Lung (tissue), 12 donors: ENCODE data around the gene EIF4E3. TPM values are rescaled to one million over a fixed set of nuclear protein-coding genes. Genes with fewer than 3 reads are reported as not detected.

ENCODE experiments used
- ATAC-seq: fragments of 200-7000 bp; cut with Tn5 transposase; one replicate; pipeline ENCODE4 v1.9.1; 2020; ENCODE audit warnings: moderate number of reproducible peaks; ENCODE audit not compliant: insufficient read depth, low FRiP score
- DNase-seq, 3 donors: peaks; one replicate each; pipeline ENCODE4 v3.0.0-alpha.2; 2013 to 2017
- H3K27ac ChIP-seq, 2 donors: one replicate each; pipeline ENCODE4 v1.5.1; 2013; ENCODE audit warnings: mild to moderate bottlenecking in 2 of 2, moderate library complexity in 2 of 2, control low read depth in 1 of 2, inconsistent platforms in 1 of 2, low read depth in 1 of 2, low read length in 1 of 2
- H3K27me3 ChIP-seq, 3 donors: one replicate each; pipeline ENCODE4 v1.5.1; 2013; ENCODE audit warnings: low read length in 2 of 3; ENCODE audit not compliant: control insufficient read depth in 3 of 3, insufficient read depth in 3 of 3
- H3K36me3 ChIP-seq, 4 donors: one replicate each; pipeline ENCODE4 v1.5.1; 2013; ENCODE audit warnings: low read length in 4 of 4, mild to moderate bottlenecking in 1 of 4, moderate library complexity in 1 of 4; ENCODE audit not compliant: control insufficient read depth in 4 of 4, insufficient read depth in 4 of 4
- H3K4me1 ChIP-seq, 5 donors: one replicate each; pipeline ENCODE4 v1.5.1; 2013; ENCODE audit warnings: low read length in 5 of 5, mild to moderate bottlenecking in 2 of 5, moderate library complexity in 1 of 5; ENCODE audit not compliant: control insufficient read depth in 5 of 5, insufficient read depth in 5 of 5
- H3K4me3 ChIP-seq: one replicate; pipeline ENCODE4 v1.5.1; 2013; ENCODE audit warnings: mild to moderate bottlenecking, control low read depth, moderate library complexity
- H3K9ac ChIP-seq, 2 donors: one replicate each; pipeline ENCODE4 v1.5.1; 2013; ENCODE audit warnings: low read length in 2 of 2, control low read depth in 1 of 2; ENCODE audit not compliant: insufficient read depth in 1 of 2
- H3K9me3 ChIP-seq, 4 donors: one replicate each; pipeline ENCODE4 v1.5.1; 2013; ENCODE audit warnings: low read length in 3 of 4, mild to moderate bottlenecking in 1 of 4, moderate library complexity in 1 of 4; ENCODE audit not compliant: control insufficient read depth in 4 of 4, insufficient read depth in 3 of 4
- WGBS, 2 donors: extraction: QIAGEN DNeasy Blood & Tissue Kit; methylation state at CpG; one replicate each; pipeline ENCODE4 v1.1.7; 2013; 5-methylcytosine and 5-hydroxymethylcytosine counted together
- polyA plus RNA-seq, 2 donors: library from polyadenylated mRNA; stranded (reverse); fragments of 200-250 nt; gene quantifications; one replicate each; pipeline ENCODE4 v1.2.1, GENCODE V29; 2013
- total RNA-seq, 2 donors: library from RNA; depleted of rRNA in 1 of 2; stranded (reverse); fragments of >200 nt in 1 of 2; gene quantifications; one replicate each; pipeline ENCODE4 v1.2.1, GENCODE V29; 2014 to 2021
- TF ChIP-seq, protein P1 (sequence below): IDR thresholded peaks from 2 replicates; pipeline ENCODE4 v1.5.1; 2012; ENCODE audit warnings: mild to moderate bottlenecking; ENCODE audit errors: control extremely low read depth, extremely low read depth
- donor health status: control.
- donor health status: control.
- donor health status: Bipolar disorder and iron deficiency.
- donor health status: healthy.
- donor health status: DM: yes; HTN: yes; CAD: no.

EIF4E3 gene
- total and polyA plus RNA-seq, 4 donors: 9.7 to 21.8 (median 12.0) TPM

DNA sequence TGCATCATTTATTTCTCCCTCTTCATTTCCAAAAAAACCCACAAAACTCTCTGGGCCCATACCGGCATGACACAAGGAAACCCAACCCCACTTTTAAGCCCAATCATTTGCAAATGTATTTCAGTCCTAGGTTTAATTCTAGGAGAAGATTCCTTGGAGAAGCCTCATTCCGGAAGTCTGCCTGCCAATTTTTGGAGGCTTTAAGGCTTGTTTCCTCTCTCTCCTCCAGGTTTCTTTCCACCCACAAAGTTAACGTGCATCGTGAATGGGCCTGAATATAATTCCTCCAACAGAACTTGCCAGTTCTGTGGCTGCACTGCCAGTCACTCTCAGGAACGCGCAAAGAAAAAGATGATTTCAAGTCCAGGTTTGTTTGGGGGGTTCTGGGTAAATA, 71.8 kb downstream of the EIF4E3 start:
- Histone ChIP-seq H3K9ac (no peak overlapping the region), H3K27me3 (no peaks in the 10 kb centered on the region), H3K9me3 (no peaks in the 10 kb centered on the region), H3K36me3 (no peaks in the 10 kb centered on the region), H3K4me1 (peaks cover 0 to 6% (median 2%) of the 10 kb centered on the region in 5 donors), H3K4me3 (no peak overlapping the region), H3K27ac (no peak overlapping the region)
- DNase-seq: no peak
- no peak for ATAC-seq
- WGBS, 2 donors: 92 to 93% methylated on average over 6 of the region's 6 CpGs
- TF ChIP-seq, protein P1, sequence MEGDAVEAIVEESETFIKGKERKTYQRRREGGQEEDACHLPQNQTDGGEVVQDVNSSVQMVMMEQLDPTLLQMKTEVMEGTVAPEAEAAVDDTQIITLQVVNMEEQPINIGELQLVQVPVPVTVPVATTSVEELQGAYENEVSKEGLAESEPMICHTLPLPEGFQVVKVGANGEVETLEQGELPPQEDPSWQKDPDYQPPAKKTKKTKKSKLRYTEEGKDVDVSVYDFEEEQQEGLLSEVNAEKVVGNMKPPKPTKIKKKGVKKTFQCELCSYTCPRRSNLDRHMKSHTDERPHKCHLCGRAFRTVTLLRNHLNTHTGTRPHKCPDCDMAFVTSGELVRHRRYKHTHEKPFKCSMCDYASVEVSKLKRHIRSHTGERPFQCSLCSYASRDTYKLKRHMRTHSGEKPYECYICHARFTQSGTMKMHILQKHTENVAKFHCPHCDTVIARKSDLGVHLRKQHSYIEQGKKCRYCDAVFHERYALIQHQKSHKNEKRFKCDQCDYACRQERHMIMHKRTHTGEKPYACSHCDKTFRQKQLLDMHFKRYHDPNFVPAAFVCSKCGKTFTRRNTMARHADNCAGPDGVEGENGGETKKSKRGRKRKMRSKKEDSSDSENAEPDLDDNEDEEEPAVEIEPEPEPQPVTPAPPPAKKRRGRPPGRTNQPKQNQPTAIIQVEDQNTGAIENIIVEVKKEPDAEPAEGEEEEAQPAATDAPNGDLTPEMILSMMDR: no peak

DNA sequence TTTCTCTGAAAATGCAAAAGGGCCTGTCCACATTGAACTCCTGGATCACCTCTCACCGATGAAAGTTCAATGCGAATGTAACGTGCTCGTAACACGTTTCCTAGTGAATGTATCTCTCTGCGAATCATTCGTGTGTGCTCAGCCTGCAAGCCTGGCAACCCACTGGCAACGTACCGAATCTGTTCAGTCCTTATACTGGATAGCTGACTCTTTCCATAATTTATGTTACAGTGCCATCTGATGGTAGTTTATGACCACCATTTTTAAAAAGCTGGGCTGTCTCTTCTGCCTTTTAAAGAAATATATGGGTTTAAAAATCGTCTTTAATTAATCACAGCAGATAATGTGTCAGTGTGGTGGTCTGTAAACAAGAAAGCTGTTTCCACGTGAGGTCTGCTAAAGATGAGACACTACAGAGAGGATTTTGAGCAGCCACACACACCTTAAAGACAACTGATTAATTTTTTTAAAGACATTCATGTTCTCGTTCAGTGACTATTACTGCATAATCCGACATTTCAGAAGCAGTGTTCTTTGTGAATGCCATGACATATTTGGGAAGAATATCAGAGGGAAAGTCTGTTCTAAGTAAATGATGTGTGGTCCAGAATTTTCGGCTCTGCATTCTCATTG, 72.3 kb downstream of the EIF4E3 start:
- no peak overlapping the region for H3K27ac ChIP-seq
- H3K4me3 ChIP-seq: no peak overlapping the region
- TF ChIP-seq, protein P1: peak; percentile 46
- H3K9me3 ChIP-seq: no peaks in the 10 kb centered on the region
- WGBS, 2 donors: 33 to 44% methylated on average over 14 of the region's 14 CpGs
- peaks cover 0 to 6% (median 0%) of the 10 kb centered on the region in 5 donors for H3K4me1 ChIP-seq
- peak overlapping the region in 1 of 2 donors; percentile 24 for H3K9ac ChIP-seq
- peak; percentile 52 to 86 (median 75) for DNase-seq
- no peaks in the 10 kb centered on the region for H3K27me3 ChIP-seq
- ATAC-seq: peak; percentile 62
- no peaks in the 10 kb centered on the region for H3K36me3 ChIP-seq

DNA sequence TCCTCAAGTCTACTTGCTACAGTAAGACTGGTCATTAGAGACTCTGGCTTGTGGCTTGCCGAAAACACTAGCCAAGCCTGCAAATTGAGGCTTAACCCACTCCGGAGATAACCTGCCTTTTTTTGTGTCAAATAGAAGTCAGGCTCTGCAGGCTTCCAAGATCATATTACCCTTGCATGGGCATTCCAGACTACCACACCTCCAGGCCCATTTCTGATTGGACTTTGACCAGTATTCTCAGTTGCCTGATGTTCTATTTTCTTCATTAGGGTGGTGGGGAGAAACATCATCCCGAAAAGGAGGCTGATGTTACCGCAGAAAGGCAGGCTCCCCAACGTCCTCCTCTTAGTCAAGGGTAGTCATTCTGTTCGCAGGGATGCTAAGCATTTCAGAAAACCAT, 73.6 kb downstream of the EIF4E3 start:
- DNase-seq: no peak
- Histone ChIP-seq H3K36me3 (no peaks in the 10 kb centered on the region), H3K27me3 (no peaks in the 10 kb centered on the region), H3K4me1 (peaks cover 0 to 6% (median 0%) of the 10 kb centered on the region in 5 donors), H3K9ac (no peak overlapping the region), H3K27ac (no peak overlapping the region), H3K4me3 (no peak overlapping the region), H3K9me3 (no peaks in the 10 kb centered on the region)
- ATAC-seq: no peak
- TF ChIP-seq, protein P1: no peak
- 96 to 97% methylated on average over 6 of the region's 6 CpGs for WGBS, 2 donors

DNA sequence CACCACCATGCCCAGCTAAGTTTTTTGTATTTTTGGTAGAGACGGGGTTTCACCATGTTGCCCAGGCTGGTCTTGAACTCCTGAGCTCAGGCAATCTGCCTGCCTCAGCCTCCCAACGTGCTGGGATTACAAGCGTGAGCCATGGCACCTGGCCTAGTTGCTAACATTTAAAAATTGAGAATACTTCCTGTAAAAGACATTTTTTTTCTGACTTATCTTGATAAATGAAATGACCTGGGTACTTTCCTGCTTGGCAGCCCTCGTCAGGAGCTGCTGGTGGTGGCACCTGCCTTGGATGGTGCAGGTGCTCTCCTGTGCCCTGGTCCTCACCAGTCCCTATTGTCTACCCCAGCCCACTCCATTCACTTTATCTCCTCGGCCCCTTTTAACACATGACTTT, 74.8 kb downstream of the EIF4E3 start:
- H3K4me3 ChIP-seq: no peak overlapping the region
- no peak overlapping the region for H3K27ac ChIP-seq
- no peaks in the 10 kb centered on the region for H3K36me3 ChIP-seq
- H3K9ac ChIP-seq: no peak overlapping the region
- H3K27me3 ChIP-seq: no peaks in the 10 kb centered on the region
- 86 to 92% methylated on average over 5 of the region's 5 CpGs for WGBS, 2 donors
- ATAC-seq (no peak), DNase-seq (no peak)
- TF ChIP-seq, protein P1: no peak
- H3K4me1 ChIP-seq: peaks cover 0 to 6% (median 0%) of the 10 kb centered on the region in 5 donors
- no peaks in the 10 kb centered on the region for H3K9me3 ChIP-seq
